CD4-positive, alpha-beta T cell (primary cell): Measurements from ENCODE around the gene BTBD19. TPM values are rescaled to one million over a fixed set of nuclear protein-coding genes. Genes with fewer than 3 reads are reported as not detected.

Experiments
- ATAC-seq: fragments of 200-7000 bp; cut with Tn5 transposase; one replicate; pipeline ENCODE4 v1.10.0; 2022; ENCODE audit warnings: mild to moderate bottlenecking; ENCODE audit not compliant: poor library complexity
- CTCF ChIA-PET: fragments of 350-600 bp; sonication (Branson Sonifier 250); formaldehyde crosslinking; loops from one replicate; lab custom pipeline; 2021; ENCODE audit warnings: antibody characterized with exemption, inconsistent platforms; lab: Charles Lee
- POLR2A ChIA-PET: fragments of 350-600 bp; sonication (Branson Sonifier 250); formaldehyde crosslinking; loops from one replicate; lab custom pipeline; 2021; ENCODE audit warnings: antibody characterized with exemption, inconsistent platforms; lab: Charles Lee
- DNase-seq, 14 experiments: peaks; one replicate each; pipeline ENCODE4 v3.0.0-alpha.2; 2013 to 2020; ENCODE audit warnings: mixed read lengths in 2 of 14
- H3K27ac ChIP-seq, 2 donors: one replicate each; pipeline versions ENCODE4 v1.5.1 to v1.7.0; 2013; ENCODE audit warnings: low read length in 2 of 2, low read depth in 1 of 2, mild to moderate bottlenecking in 1 of 2
- H3K27me3 ChIP-seq, 2 experiments: 1 replicate in 1 of 2; 2 replicates in 1 of 2; pipeline versions ENCODE4 v1.6.1 to v1.7.0; 2013; ENCODE audit warnings: low read length in 2 of 2, control low read depth in 1 of 2, mild to moderate bottlenecking in 1 of 2, moderate library complexity in 1 of 2; ENCODE audit not compliant: insufficient read depth in 2 of 2, control insufficient read depth in 1 of 2
- H3K36me3 ChIP-seq: one replicate; pipeline ENCODE4 v1.6.1; 2013; ENCODE audit warnings: low read length, control low read depth; ENCODE audit not compliant: insufficient read depth
- H3K4me1 ChIP-seq: one replicate; pipeline ENCODE4 v1.6.1; 2013; ENCODE audit warnings: low read length, control low read depth; ENCODE audit not compliant: insufficient read depth
- H3K4me3 ChIP-seq: one replicate; pipeline ENCODE4 v1.5.1; 2013; ENCODE audit warnings: mild to moderate bottlenecking, low read length, moderate library complexity
- H3K9me3 ChIP-seq, 2 experiments: 1 replicate in 1 of 2; 2 replicates in 1 of 2; pipeline versions ENCODE4 v1.6.1 to v1.7.0; 2013; ENCODE audit warnings: low read length in 2 of 2, mild to moderate bottlenecking in 2 of 2, control low read depth in 1 of 2, moderate library complexity in 1 of 2; ENCODE audit not compliant: control insufficient read depth in 1 of 2, insufficient read depth in 1 of 2
- H3K27ac Mint-ChIP-seq: one replicate; pipeline ENCODE4 v1.8.0; 2020; ENCODE audit warnings: mixed read lengths
- H3K27me3 Mint-ChIP-seq: one replicate; pipeline ENCODE4 v1.8.0; 2021; ENCODE audit warnings: mixed read lengths
- H3K36me3 Mint-ChIP-seq: one replicate; pipeline ENCODE4 v1.8.0; 2021; ENCODE audit warnings: low read depth, mixed read lengths
- H3K4me1 Mint-ChIP-seq: one replicate; pipeline ENCODE4 v1.8.0; 2021; ENCODE audit warnings: low read depth, mixed read lengths
- H3K4me3 Mint-ChIP-seq: one replicate; pipeline ENCODE4 v1.8.0; 2020; ENCODE audit warnings: mild to moderate bottlenecking, mixed read lengths
- H3K9me3 Mint-ChIP-seq: one replicate; pipeline ENCODE4 v1.8.0; 2020; ENCODE audit warnings: mixed read lengths
- intact Hi-C, 2 experiments: fragments of 100-400 bp; cut with DNase I in 1 of 2; cut with micrococcal nuclease in 1 of 2; formaldehyde crosslinking; loops; one replicate each; pipeline versions ENCODE4 v1.15.1 to v1.9.0; 2023 to 2025; cut with DNase I, micrococcal nuclease
- total RNA-seq, 174 experiments: library from RNA in 2 of 174; stranded (reverse) in 2 of 174; gene quantifications; one replicate each; pipeline ENCODE4 v1.2.3 and lab custom pipeline; 2021 to 2026
- TF ChIP-seq, protein P1 (sequence below): fragments of 200-600 bp; IDR thresholded peaks from one replicate; pipeline ENCODE4 v1.8.0; 2022; ENCODE audit warnings: antibody characterized with exemption, mild to moderate bottlenecking

The BTBD19 gene
- total RNA-seq, 2 experiments from 2014 or later, result 35.9 to 36.5 TPM

DNA sequence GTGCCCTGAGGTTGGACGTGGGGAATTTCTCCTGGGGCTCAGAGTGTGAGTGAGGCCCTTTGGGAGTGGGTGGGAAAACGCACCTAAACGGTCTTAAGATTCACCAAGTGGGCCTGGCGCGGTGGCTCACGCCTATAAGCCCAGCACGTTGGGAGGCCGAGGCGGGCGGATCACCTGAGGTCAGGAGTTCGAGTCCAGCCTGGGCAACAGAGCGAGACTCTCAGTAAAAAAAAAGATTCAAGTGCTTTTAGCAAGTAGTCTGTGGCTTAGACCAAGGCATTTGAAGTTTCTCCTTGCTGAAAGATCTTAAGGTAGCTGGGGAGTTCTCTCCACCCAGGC, 31.6 kb upstream of the BTBD19 start:
- Histone ChIP-seq H3K4me1 (peaks cover 33% of the 10 kb centered on the region), H3K9me3 (no peaks in the 10 kb centered on the region), H3K27me3 (no peaks in the 10 kb centered on the region), H3K4me3 (peak overlapping the region; percentile 77), H3K27ac (peak overlapping the region; percentile 91), H3K36me3 (peaks cover 50% of the 10 kb centered on the region)
- Mint-ChIP-seq H3K4me1 (peaks cover 54% of the 10 kb centered on the region), H3K4me3 (peak overlapping the region; percentile 90), H3K9me3 (no peaks in the 10 kb centered on the region), H3K36me3 (peaks cover 57% of the 10 kb centered on the region), H3K27me3 (no peaks in the 10 kb centered on the region), H3K27ac (peak overlapping the region; percentile 89)
- ATAC-seq, result no peak
- DNase-seq, result no peak
- ChIA-PET POLR2A (interaction anchor here (0.7 to 4.5 kb wide), 16 partner anchors 9 to 723 kb away, joined by 4 to 65 read pairs (median 18); partner anchors contain the start of genes BEST4, BTBD19, CCDC163 and DYNLT4), CTCF (interaction anchor here (1.9 to 3.8 kb wide), 3 partner anchors 8 to 45 kb away, joined by 11 to 20 read pairs (median 14); partner anchors contain the start of genes PLK3 and RNU5D-1)
- intact Hi-C loops, result loop anchor here in 1 of 2 experiments (2.0 to 10.0 kb wide), 7 partner anchors 36 to 718 kb away; partner anchors contain the start of genes ARMH1, MUTYH, RNU5D-1 and TESK2
- TF ChIP-seq, protein P1, sequence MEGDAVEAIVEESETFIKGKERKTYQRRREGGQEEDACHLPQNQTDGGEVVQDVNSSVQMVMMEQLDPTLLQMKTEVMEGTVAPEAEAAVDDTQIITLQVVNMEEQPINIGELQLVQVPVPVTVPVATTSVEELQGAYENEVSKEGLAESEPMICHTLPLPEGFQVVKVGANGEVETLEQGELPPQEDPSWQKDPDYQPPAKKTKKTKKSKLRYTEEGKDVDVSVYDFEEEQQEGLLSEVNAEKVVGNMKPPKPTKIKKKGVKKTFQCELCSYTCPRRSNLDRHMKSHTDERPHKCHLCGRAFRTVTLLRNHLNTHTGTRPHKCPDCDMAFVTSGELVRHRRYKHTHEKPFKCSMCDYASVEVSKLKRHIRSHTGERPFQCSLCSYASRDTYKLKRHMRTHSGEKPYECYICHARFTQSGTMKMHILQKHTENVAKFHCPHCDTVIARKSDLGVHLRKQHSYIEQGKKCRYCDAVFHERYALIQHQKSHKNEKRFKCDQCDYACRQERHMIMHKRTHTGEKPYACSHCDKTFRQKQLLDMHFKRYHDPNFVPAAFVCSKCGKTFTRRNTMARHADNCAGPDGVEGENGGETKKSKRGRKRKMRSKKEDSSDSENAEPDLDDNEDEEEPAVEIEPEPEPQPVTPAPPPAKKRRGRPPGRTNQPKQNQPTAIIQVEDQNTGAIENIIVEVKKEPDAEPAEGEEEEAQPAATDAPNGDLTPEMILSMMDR, result no peak

DNA sequence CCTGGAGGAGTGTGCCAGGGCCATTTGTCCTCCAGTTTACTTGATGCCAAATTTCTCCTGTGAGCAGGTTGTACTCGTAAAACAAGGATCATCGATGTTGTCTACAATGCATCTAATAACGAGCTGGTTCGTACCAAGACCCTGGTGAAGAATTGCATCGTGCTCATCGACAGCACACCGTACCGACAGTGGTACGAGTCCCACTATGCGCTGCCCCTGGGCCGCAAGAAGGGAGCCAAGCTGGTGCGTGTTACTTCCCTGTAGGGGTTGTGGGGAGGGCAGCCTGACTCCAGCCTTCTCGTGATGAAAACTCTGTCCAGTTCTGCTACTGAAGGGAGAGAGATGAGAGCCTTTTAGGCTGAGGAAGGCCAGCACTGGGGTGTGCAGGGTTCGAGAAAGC, 30.8 kb upstream of the BTBD19 start:
- H3K4me3 Mint-ChIP-seq, result peak overlapping the region; percentile 90
- intact Hi-C loops, result loop anchor here in 1 of 2 experiments (2.0 to 10.0 kb wide), 7 partner anchors 37 to 717 kb away; partner anchors contain the start of genes ARMH1, MUTYH, RNU5D-1 and TESK2
- H3K4me3 ChIP-seq, result no peak overlapping the region
- ChIA-PET CTCF (interaction anchor here (1.0 to 3.8 kb wide), 4 partner anchors 22 to 71 kb away, joined by 3 to 20 read pairs (median 8); partner anchors contain the start of genes PLK3 and RNU5D-1), POLR2A (interaction anchor here (0.7 to 4.5 kb wide), 5 partner anchors 8 to 56 kb away, joined by 3 to 65 read pairs (median 8); partner anchors contain the start of genes BEST4 and RNU5D-1)
- no peaks in the 10 kb centered on the region for H3K27me3 ChIP-seq
- H3K9me3 Mint-ChIP-seq, result no peaks in the 10 kb centered on the region
- TF ChIP-seq, protein P1, result no peak
- H3K36me3 Mint-ChIP-seq, result peaks cover 57% of the 10 kb centered on the region
- H3K4me1 ChIP-seq, result peaks cover 33% of the 10 kb centered on the region
- H3K4me1 Mint-ChIP-seq, result peaks cover 54% of the 10 kb centered on the region
- peak overlapping the region in 1 of 2 donors; percentile 91 for H3K27ac ChIP-seq
- H3K36me3 ChIP-seq, result peaks cover 50% of the 10 kb centered on the region
- ATAC-seq (no peak), DNase-seq (no peak)
- H3K27me3 Mint-ChIP-seq, result no peaks in the 10 kb centered on the region
- H3K27ac Mint-ChIP-seq, result peak overlapping the region; percentile 89
- H3K9me3 ChIP-seq, result no peaks in the 10 kb centered on the region

DNA sequence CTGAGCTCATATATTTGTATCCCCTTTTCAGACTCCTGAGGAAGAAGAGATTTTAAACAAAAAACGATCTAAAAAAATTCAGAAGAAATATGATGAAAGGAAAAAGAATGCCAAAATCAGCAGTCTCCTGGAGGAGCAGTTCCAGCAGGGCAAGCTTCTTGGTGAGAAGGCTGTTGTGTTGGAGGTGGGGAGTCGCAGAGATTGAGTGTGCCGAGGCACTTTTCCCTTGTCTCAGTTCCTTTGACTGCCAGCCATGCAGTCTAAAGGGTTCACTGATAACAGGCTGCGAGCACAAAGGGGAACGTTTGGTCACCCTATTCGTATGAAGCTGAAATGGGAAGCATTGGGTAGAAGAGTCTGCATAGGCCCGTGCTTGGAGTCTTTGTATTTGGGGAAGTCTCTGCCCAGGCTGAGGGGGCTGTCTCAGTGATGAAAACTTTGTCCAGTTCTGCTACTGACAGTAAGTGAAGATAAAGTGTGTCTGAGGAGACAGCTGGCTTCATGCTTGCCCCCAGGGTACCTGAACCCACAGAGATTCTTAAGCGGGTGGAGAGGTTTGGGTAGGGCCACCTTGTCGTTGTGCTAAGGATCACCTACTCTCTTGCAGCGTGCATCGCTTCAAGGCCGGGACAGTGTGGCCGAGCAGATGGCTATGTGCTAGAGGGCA, 30.2 kb upstream of the BTBD19 start:
- TF ChIP-seq, protein P1, result no peak
- H3K27me3 ChIP-seq, result no peaks in the 10 kb centered on the region
- Mint-ChIP-seq H3K36me3 (peaks cover 57% of the 10 kb centered on the region), H3K4me3 (peak overlapping the region; percentile 90), H3K4me1 (peaks cover 48% of the 10 kb centered on the region), H3K9me3 (no peaks in the 10 kb centered on the region), H3K27me3 (no peaks in the 10 kb centered on the region), H3K27ac (peak overlapping the region; percentile 89)
- ChIA-PET POLR2A (interaction anchor here (0.7 to 4.5 kb wide), 5 partner anchors 7 to 56 kb away, joined by 3 to 65 read pairs (median 8); partner anchors contain the start of genes BEST4 and RNU5D-1), CTCF (interaction anchor here (1.0 to 3.8 kb wide), 3 partner anchors 22 to 72 kb away, joined by 3 to 14 read pairs (median 3); partner anchors contain the start of gene PLK3)
- peak overlapping the region in 1 of 2 donors; percentile 91 for H3K27ac ChIP-seq
- ATAC-seq (no peak), DNase-seq (no peak)
- H3K36me3 ChIP-seq, result peaks cover 53% of the 10 kb centered on the region
- H3K4me3 ChIP-seq, result no peak overlapping the region
- intact Hi-C loops, result loop anchor here in 1 of 2 experiments (2.0 to 10.0 kb wide), 7 partner anchors 37 to 717 kb away; partner anchors contain the start of genes ARMH1, MUTYH, RNU5D-1 and TESK2
- H3K4me1 ChIP-seq, result peaks cover 33% of the 10 kb centered on the region
- H3K9me3 ChIP-seq, result no peaks in the 10 kb centered on the region
